ENCODE measurements around the gene TRIM45.

The TRIM45 gene

DNA sequence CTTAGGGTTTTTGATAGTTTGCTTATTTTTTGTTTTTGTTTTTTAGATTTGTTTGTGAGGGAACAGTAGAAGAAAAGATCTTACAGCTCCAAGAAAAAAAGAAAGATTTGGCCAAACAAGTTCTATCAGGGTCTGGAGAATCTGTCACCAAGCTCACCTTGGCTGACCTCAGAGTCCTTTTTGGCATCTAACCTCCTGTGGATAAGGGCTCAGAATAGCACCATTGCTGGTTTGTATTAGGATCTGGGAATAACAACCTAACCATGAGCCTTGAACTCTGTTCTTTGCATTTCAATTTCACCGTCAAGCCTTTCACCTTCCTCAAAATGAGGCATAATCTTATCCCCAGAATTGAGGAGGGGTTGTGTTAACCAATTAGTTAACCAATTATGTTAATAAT lies 20.2 kb downstream of the TRIM45 start:
- no peak for DNase-seq (ENCODE audit: low spot score)

DNA sequence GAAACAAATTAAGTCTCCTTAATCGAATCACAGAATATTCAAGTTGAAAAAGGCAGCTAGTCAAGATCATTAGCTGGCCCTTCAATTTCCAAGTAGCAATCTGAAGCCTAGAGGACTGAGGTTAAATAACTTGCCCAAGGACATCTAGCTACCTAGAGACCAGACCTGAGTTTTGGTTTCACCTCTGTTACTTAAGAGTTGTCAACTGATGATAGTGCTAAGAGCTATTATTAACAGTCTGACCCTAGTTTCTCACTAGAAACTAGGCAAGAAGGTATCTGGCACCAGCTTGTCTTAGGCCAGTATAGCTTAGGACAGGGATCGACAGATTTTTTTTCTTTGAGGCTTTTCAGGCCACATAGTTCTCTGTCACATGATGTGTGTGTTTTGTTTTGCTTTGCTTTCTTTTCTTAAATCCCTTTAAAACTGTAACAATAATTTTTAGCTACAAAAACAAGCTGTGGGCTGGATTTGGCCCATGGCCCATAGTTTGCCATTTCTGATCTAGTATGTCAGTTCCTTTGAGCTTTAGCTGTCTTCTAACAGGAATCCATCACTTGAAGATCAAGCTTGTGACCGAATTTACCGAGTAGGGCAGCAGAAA lies 23.2 kb downstream of the TRIM45 start:
- DNase-seq (ENCODE audit: low spot score): no peak

DNA sequence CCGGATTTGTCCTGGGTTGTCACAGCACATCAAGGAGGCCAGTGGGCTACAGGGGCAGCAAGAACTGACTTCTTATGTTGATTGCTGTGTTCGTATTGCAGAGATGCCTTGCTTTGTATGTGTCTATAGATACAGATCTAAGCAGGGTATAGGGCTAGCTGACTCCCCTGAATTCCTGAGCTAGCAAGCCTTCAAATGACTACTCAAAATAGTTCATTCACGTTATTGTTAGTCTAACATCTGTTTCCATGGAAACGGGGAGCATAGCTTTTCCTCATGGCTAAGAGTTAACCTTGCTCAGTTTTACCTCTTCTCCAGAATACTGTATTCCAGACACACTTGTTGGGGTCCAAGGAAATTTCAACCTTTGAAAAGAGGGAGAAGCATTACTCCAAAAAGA lies 24.1 kb downstream of the TRIM45 start:
- DNase-seq (ENCODE audit: low spot score): no peak

DNA sequence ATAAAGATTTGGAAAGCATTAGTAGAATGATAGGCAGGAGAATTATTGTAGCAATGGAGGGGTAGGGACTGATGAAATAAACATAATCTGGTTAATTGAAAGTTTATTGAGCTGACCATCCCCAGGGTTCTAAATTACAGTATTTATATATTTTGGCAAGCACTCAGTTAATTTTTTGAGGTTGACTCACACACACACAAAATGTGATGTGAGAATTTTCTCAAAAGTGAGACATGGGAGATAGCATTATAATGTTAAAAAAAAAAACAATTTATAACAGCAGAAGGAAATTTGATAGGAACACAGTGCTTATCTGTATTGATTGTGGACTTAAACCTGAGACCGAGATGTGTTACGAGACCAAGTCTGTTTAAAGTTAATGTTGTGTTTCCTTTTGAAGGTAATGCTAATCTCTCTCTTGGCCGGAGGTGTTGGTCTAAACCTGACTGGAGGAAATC lies 24.6 kb downstream of the TRIM45 start:
- DNase-seq (ENCODE audit: low spot score): no peak

DNA sequence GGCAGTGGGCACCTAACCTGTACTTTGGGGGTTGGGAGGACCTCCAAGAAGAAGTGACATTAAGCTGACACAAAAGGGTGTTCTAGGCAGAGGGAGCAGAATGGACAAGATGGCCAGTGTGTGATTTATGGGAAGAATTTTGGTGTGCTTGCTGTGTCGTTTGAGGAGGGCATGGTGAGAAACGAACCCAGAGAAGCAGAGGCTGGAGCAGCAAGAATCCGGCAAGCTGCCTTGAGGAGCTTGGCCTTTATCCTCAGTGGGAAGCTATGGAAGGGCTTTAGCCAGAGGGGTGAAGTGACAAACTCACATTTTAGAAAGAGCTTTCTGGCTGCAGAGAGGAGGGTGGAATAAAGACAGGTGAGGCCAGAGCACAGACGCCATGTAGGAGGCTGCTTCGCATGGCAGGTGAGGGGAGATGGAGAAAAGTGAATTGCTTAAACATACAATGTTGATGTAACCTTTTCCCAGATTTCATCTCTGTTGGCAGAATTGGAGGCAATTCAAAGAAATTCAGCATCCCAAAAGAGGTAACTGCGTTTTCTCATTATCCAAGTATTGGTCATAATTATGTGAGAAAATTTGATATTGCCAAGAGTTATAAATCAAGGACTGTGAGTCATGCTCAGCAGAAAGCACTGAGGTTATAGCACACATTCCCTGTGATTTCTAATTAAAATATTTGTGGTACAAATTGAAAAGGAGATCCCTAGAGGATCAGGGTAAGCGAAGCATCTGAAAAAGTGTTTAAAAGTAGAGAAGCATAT lies 26.5 kb downstream of the TRIM45 start:
- DNase-seq (ENCODE audit: low spot score): no peak

DNA sequence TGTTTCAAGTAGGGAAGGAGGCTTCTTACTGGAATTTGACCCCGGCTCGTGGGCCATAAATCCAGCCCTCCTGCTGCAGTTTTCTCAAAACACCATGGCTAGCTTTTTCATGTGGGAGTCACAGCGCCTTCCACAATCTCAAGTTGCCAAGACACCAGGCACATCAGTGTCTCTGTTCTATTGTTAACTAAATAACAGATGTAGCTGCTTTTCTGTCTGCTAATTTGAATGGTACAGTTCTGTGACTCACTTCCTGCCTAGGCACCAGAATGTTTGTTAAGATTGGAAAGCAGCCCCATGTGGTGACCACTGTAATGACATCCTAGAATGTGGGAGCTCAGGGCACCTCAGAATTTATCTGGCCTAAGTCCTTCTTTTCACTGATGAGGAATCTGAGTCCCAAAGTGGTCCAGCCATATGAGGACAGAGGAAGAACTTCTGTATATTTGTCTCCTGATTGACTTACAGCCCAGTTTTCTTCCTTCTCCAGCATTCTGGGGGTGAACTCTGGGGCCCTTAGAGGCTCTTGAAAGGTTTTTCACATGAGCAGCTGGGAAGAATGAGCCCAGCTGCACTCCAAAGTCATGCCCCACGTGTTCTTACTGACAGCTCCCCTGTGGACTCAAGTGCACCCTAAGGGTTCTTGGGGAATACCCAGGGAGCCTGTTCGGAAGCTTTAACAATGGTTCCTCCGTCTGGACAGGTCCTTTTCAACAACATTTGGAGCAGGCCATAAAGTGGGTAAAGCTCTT lies 27.5 kb downstream of the TRIM45 start:
- peak; percentile 87 for DNase-seq (ENCODE audit: low spot score)

DNA sequence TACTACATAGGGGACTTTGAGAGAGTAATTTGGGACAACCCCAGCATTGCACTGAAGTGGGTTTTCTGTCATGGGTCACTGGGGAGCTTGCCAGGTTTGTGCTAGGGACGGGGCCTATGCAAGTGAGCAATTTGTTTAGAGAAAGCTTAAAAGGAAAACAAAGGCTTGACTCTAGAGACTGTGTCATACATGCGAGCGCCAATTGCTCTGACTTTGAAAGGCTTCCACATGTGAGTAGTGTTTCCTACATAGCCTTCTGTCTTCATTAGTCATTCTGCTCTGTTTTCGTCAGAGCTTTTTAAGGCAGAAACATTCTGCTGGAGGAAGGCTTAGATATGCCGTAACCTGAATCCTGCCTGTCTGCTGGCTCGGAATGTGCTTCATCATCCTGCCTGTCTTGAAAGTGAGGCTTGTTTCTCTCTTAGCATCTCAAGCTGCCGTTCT lies 28.4 kb downstream of the TRIM45 start:
- DNase-seq (ENCODE audit: low spot score): peak; percentile 28

DNA sequence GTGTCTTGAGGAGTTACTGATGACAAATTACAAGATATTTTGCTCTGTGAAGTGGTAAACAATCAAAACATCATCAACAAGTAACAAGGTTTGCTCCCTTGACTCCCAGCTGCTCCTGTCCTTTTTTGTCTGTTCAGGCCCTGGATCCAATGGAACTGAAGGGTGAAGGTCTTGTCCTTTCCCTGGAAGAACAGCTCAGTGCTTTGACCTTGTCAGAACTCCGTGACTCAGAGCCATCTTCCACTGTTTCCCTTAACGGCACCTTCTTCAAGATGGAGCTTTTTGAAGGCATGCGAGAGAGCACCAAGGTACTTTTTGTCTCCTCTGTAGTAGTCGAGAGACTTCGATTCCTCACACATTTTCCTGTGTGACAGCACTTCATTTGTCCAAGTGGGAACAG lies 29.0 kb downstream of the TRIM45 start:
- no peak for DNase-seq (ENCODE audit: low spot score)

DNA sequence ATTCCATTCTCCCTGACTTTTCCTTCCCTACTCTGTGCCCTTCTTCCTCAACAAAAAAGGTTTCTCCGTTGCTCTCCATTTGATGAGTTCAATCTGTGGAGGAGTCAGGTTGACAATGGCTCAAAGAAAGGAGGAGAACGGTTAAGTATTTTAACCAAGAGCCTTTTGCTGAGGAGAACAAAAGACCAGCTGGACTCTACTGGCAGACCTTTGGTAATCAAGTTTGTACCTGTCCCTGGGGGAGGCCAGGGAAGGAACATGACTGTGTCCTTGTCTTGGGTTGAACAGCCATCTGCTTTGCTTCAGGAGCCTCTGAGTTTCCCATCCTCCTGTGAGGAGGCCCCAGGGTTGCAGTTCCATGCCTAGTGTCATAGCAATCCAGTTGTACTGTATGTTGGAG lies 31.6 kb downstream of the TRIM45 start:
- no peak for DNase-seq (ENCODE audit: low spot score)

DNA sequence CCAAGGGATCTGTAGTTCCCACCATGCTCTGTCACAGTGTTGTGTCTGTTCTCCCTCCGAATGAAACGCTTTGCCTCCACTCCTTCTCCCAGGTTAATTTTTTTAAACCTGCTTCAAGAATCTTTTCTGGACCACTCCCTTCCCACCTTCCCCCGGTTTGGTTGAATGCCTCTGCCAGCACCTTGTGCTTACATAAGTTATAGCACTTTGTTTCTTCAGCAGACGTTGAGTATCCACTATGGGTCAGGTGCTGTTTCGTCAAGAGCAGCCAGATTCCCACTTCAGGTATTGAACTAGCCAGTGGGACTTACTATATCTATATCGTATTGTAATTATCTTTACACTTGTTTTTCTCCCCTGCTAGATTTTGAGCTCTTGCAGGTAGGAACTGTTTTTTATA lies 33.9 kb downstream of the TRIM45 start:
- no peak for DNase-seq (ENCODE audit: low spot score)

DNA sequence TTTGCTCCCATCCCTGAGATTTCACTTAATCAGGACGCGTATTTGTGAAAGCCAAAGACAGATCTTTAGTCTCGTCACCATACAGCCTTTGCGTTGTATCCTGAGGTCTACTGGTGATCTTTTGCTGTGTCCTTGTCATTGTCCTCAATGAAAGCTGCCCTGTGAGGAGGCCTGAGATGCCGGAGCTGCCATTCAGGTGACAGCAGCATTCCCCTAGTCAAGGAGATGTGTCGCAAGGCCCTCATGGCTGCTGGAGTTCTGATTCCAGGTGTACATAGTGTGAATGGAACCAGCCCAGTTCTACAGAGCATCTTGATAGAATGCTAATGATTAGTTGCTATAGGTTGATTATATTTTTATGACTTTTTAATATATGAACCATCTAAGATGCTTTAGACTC lies 37.3 kb downstream of the TRIM45 start:
- no peak for DNase-seq (ENCODE audit: low spot score)

DNA sequence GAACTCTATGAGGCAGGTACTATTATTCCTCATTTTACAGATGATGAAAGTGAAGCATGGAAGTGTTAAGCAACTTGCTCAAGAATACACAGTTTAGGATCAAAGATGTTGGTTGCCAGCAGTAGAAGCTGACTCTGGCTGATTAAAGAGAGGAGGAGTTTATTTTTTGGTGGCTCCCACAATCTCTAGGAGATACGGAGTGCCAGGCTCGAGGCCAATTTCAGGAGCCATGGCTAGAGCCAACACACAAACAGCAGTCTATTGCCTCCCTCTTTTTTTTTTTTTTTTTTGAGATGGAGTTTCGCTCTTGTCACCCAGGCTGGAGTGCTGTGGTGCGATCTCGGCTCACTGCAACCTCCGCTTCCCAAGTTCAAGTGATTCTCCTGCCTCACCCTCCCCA lies 41.8 kb downstream of the TRIM45 start:
- no peak for DNase-seq (ENCODE audit: low spot score)

DNA sequence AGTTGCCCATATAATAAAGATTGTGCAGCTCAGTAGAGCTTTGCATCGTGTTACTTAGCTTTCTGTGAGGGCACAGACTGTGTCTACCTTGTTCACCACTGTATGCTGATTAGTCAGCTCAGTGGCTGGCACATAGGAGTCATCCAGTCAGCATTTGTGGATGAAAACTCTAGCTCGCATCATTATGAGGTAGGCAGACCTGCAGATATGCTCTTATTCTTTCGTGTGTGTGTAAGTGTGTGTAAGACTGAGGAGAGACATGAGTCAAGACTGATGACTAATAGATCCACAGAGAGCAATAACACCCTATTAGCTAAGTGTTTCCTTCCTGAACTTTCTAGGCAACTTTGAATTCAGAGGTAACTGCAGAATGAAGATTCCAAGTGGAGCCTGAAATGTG lies 44.3 kb downstream of the TRIM45 start:
- DNase-seq (ENCODE audit: low spot score): peak; percentile 96

DNA sequence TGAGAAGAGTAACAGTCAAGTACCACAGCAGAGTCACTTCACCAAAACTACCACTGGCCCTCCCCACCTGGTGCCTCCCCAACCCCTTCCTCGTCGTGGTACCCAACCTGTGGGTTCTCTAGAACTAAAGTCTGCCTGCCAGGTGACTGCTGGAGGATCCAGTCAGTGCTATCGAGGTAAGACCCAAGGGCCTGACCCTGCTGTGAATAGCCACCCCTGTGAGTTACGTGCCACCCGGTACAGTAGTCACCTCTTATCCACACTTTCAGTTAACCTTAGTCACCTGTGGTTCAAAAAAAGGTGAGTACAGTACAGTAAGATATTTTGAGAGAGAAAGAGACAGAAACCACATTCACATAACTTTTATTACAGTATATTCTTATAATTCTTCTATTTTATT lies 44.9 kb downstream of the TRIM45 start:
- DNase-seq (ENCODE audit: low spot score): no peak

DNA sequence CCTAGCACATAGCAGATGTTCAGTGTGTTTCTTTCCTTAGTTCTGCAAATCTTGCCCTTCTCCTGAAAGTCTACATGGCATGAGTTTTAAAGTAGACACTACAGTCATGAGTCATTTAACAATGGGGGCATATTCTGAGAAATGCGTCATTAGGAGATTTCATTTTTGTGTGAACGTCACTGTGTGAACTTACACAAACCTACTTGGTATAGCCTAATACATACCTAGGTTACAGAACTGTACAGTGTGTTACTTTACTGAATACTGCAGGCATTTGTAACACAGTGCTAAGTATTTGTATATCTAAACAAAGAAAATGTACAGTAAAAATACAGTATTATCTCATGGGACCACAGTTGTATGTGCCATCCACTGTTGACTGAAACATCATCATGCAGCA lies 51.4 kb downstream of the TRIM45 start:
- DNase-seq (ENCODE audit: low spot score): no peak

DNA sequence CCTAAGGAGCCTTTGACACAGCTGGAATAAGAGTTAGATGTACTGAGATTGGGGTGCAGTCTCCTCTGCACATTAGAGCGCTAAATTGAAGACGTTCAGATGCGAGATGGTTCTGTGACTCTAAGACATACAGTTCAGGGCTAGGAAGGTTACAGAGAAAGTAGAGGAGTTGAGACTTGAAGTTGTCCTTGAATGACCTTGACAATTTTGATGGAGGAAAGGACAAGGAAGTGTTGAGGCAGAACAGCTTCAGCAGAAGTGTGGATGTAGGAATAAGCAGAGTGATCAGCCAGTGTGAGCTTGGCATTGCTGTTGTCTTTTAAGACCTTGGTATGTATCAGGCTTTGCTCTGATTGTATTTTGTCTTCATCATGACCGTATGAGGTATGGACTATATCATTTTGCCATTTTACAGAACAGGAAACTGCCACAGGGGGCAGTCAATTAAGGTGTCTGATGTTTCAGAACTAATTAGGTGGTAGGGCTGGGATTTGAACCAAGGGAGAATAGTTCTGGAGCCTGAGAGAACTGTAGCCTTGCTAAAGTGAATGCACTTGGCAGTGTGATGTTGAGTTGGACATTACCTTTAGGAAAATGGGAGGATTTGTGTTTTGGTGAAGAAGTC lies 52.2 kb downstream of the TRIM45 start:
- no peak for DNase-seq (ENCODE audit: low spot score)

DNA sequence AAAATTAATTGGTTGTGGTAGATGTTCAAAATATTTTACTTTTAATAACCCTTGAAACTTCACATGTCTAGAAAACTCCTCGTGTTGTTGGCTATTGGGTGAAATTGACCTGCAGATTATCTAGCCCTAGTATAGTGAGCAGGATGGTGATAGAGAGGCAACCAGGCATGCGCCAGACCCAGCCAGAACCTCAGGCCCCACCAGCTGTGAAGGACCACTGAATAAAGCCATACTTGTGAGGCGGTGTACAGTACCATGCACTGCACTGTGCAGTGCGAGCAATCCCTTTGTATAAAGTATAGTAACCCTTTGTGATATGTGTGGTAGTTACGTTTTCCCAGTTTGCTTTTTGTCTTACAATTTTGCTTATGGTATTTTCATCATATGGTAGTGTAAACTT lies 53.0 kb downstream of the TRIM45 start:
- DNase-seq (ENCODE audit: low spot score): no peak

DNA sequence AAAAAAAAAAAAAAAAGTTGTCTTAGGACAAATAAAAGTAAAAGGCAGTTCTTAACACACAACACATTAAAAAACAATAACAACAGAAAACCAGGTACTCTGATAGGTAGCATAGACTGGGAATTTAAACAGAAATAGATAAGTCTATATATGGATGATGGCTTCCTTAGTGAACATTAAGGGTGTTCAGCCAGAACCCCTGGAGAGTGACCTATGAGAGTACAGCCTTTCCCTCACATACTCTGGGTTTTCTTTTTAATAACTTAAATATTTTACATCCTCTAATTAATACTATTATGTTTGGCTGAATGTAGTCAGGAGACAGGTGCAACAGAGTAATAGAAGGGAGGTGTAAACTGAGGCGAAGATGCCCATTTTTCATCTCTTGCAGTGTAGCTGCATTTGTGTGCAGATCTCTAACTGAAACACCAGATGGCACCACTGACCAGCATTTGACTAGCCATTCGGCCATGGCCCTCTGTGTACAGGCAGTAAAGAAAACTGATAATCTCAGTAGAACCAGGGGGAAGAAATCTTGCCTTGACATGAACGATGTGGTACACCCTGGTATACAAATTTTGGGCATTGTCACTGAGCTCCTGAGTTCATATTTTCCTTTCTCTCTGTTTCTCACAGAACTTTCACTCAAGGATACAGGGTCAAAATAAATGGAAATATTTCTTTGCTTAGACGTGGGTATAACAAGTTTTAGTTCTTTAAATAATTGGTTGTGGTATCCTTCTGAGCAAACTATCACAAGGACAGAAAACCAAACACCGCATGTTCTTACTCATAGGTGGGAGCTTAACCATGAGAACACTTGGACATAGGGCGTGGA lies 53.8 kb downstream of the TRIM45 start:
- DNase-seq (ENCODE audit: low spot score): peak; percentile 68

DNA sequence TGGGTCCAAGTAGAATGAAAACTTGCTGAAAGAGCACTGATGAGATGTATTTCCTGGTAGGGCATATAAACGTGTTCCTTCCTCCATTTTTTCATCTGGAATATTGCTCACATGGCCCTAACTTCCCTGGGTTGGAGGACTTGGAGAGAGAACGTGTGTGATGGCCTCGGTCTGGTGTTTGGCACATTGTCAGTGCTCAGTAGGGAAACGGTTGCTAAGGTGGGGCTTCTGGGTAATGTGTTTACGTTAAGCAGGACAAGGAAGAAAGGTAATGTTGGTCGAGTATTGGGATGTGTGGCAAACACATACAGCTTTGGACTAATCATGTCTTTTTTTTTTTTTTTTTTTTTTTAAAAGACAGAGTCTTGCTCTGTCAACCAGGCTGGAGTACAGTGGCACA lies 55.2 kb downstream of the TRIM45 start:
- no peak for DNase-seq (ENCODE audit: low spot score)

DNA sequence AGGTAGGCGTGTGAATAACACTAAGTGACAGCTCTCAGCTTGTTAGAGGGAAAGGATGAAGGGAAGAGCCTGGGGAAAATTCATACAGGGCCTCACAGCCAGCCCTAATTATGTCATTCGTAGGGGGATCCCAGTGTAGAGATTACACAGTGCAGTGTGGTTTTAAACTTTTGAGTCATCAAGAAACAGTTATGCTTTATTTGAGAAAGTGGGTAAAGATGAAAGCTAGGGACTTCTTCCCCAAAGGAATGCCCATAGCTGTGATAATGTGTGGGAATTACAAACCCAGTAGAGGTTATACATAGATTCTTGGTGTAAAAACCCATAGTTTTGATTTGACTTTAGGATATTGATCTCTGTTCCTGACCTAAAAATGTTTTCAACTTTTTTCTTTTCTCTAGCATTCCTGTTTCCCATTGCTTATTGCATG lies 59.5 kb downstream of the TRIM45 start:
- DNase-seq (ENCODE audit: low spot score): peak; percentile 77
